ENCODE results near the gene GPATCH4. TPM values are rescaled to one million over a fixed set of nuclear protein-coding genes. Genes with fewer than 3 reads are reported as not detected.

The GPATCH4 gene
- total RNA-seq, 1 experiment from 2014 or later: 53.5 TPM

DNA sequence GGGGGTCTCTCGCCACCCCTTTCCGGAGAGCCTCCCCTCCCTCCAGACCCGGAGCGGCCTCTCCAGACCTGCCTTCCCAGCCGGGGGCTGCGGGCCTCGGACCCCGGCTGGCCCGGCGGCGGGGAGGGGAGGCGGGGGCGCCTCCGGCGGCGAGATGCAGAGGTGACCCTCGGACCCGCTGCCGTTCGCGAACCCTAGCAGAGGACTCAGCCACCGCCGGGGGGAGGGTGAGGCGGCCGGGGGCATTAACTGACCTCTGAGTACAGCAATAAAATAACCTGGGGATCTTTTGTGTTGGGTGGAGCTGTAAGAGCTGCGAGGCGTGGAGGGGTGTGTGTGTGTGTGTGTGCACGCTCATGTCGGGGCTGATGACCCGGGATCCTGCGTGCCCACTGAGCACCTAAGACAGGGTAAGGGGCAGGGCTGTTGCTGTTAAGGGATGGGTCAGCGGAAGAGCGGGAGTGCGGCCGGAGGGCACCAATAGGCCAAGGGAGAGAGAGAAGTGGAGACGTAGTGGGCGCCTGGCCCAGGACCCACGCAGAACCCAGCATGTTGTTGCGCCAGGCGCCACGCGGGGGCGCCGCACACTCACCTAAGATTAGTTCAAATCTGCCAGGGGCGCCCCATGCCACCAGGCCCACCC lies 24.3 kb upstream of the GPATCH4 start:
- Histone ChIP-seq H3K36me3 (ENCODE audit: control insufficient read depth, insufficient read depth, low read length) (no peaks in the 10 kb centered on the region), H3K27me3 (replicated peaks; ENCODE audit: control insufficient read depth, insufficient read depth, low read length) (peaks cover 1% of the 10 kb centered on the region; the same call in 1 of the 2 replicates), H3K4me3 (ENCODE audit: low read depth, low read length) (peak overlapping the region; percentile 28), H3K4me1 (peaks cover 13% of the 10 kb centered on the region), H3K9me3 (no peaks in the 10 kb centered on the region)
- intact Hi-C loops (cut with micrococcal nuclease; ENCODE audit: unreplicated experiment): no loop called here
- BruUV-seq (replicated peaks): no TSS peak
- no peaks in the 10 kb centered on the region for H3K9me3 Mint-ChIP-seq (ENCODE audit: unreplicated experiment)
- H3K4me3 Mint-ChIP-seq (ENCODE audit: unreplicated experiment): peak overlapping the region; percentile 64
- DNase-seq: peak; percentile 50 to 62
- CTCF ChIA-PET: interaction anchor here (1.0 to 2.5 kb wide), 4 partner anchors 23 to 64 kb away, joined by 3 to 19 read pairs (median 16); partner anchors contain the start of gene NES
- peaks cover 17% of the 10 kb centered on the region for H3K4me1 Mint-ChIP-seq (ENCODE audit: low read depth, unreplicated experiment)
- TF ChIP-seq, protein P1, sequence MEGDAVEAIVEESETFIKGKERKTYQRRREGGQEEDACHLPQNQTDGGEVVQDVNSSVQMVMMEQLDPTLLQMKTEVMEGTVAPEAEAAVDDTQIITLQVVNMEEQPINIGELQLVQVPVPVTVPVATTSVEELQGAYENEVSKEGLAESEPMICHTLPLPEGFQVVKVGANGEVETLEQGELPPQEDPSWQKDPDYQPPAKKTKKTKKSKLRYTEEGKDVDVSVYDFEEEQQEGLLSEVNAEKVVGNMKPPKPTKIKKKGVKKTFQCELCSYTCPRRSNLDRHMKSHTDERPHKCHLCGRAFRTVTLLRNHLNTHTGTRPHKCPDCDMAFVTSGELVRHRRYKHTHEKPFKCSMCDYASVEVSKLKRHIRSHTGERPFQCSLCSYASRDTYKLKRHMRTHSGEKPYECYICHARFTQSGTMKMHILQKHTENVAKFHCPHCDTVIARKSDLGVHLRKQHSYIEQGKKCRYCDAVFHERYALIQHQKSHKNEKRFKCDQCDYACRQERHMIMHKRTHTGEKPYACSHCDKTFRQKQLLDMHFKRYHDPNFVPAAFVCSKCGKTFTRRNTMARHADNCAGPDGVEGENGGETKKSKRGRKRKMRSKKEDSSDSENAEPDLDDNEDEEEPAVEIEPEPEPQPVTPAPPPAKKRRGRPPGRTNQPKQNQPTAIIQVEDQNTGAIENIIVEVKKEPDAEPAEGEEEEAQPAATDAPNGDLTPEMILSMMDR (IDR thresholded peaks at IDR 0.05; ENCODE audit: insufficient read depth in 1 of 2, low read depth in 1 of 2, low read length in 1 of 2, severe bottlenecking in 1 of 2, unreplicated experiment in 1 of 2): peak; percentile 74 to 75
- no peaks in the 10 kb centered on the region for H3K36me3 Mint-ChIP-seq (ENCODE audit: insufficient read depth, unreplicated experiment)
- H3K27me3 Mint-ChIP-seq (ENCODE audit: insufficient read depth, unreplicated experiment): peaks cover 21% of the 10 kb centered on the region
- POLR2A ChIA-PET: interaction anchor here (0.6 kb wide), 1 partner anchor 39 kb away, joined by 3 read pairs; no protein-coding TSS in a partner anchor
- H3K27ac Mint-ChIP-seq (ENCODE audit: unreplicated experiment): no peak overlapping the region

GRCh38 chr1:156624814-156625435 lies 23.6 kb upstream of the GPATCH4 start:
- ChIA-PET POLR2A (interaction anchor here (0.6 to 0.9 kb wide), 2 partner anchors 40 to 52 kb away, joined by 3 to 4 read pairs; partner anchors contain the start of gene NES), CTCF (interaction anchor here (0.5 to 2.5 kb wide), 18 partner anchors 10 to 205 kb away, joined by 3 to 19 read pairs (median 5); partner anchors contain the start of gene NES)
- peak in 1 of 2 experiments; percentile 18 for DNase-seq
- H3K4me3 Mint-ChIP-seq (ENCODE audit: unreplicated experiment): peak overlapping the region; percentile 64
- intact Hi-C loops (cut with micrococcal nuclease; ENCODE audit: unreplicated experiment): no loop called here
- H3K36me3 Mint-ChIP-seq (ENCODE audit: insufficient read depth, unreplicated experiment): no peaks in the 10 kb centered on the region
- H3K27me3 Mint-ChIP-seq (ENCODE audit: insufficient read depth, unreplicated experiment): peaks cover 25% of the 10 kb centered on the region
- peak overlapping the region; percentile 28 for H3K4me3 ChIP-seq (ENCODE audit: low read depth, low read length)
- BruUV-seq (replicated peaks): no TSS peak
- no peaks in the 10 kb centered on the region for H3K9me3 ChIP-seq
- no peaks in the 10 kb centered on the region for H3K9me3 Mint-ChIP-seq (ENCODE audit: unreplicated experiment)
- TF ChIP-seq, protein P1 (IDR thresholded peaks at IDR 0.05; ENCODE audit: insufficient read depth in 1 of 2, low read depth in 1 of 2, low read length in 1 of 2, severe bottlenecking in 1 of 2, unreplicated experiment in 1 of 2): no peak
- H3K27me3 ChIP-seq (replicated peaks; ENCODE audit: control insufficient read depth, insufficient read depth, low read length): peaks cover 1% of the 10 kb centered on the region; the same call in 1 of the 2 replicates
- no peaks in the 10 kb centered on the region for H3K36me3 ChIP-seq (ENCODE audit: control insufficient read depth, insufficient read depth, low read length)
- H3K4me1 ChIP-seq: peaks cover 13% of the 10 kb centered on the region
- peaks cover 17% of the 10 kb centered on the region for H3K4me1 Mint-ChIP-seq (ENCODE audit: low read depth, unreplicated experiment)
- no peak overlapping the region for H3K27ac Mint-ChIP-seq (ENCODE audit: unreplicated experiment)

All from Caco-2 (cell line).